Trophoblast cell (in vitro differentiated cells and primary cell): ENCODE measurements around the gene TAF7L.

Source experiments
- DNase-seq, 2 donors: peaks; one replicate each; pipeline ENCODE4 v3.0.0-alpha.2; 2016
- H2AFZ ChIP-seq: 2 replicates; pipeline ENCODE4 v1.6.1; 2013; ENCODE audit warnings: low read length, moderate library complexity, mild to moderate bottlenecking; ENCODE audit not compliant: insufficient read depth, poor library complexity
- H2AK5ac ChIP-seq: 2 replicates; pipeline ENCODE4 v1.6.1; 2013; ENCODE audit warnings: mild to moderate bottlenecking, low read length
- H2BK120ac ChIP-seq: 2 replicates; pipeline ENCODE4 v1.6.1; 2013; ENCODE audit warnings: low read length, mild to moderate bottlenecking, moderate library complexity; ENCODE audit not compliant: insufficient read depth, poor library complexity
- H2BK12ac ChIP-seq: 2 replicates; pipeline ENCODE4 v1.6.1; 2013; ENCODE audit warnings: mild to moderate bottlenecking, low read length, moderate library complexity
- H2BK5ac ChIP-seq: 2 replicates; pipeline ENCODE4 v1.6.1; 2013; ENCODE audit warnings: low read length, low read depth, moderate library complexity, mild to moderate bottlenecking; ENCODE audit not compliant: poor library complexity
- H3K14ac ChIP-seq: 2 replicates; pipeline ENCODE4 v1.6.1; 2013; ENCODE audit warnings: mild to moderate bottlenecking, low read length
- H3K18ac ChIP-seq: 2 replicates; pipeline ENCODE4 v1.6.1; 2013; ENCODE audit warnings: mild to moderate bottlenecking, low read length
- H3K23ac ChIP-seq: 2 replicates; pipeline ENCODE4 v1.6.1; 2013; ENCODE audit warnings: low read length
- H3K27ac ChIP-seq: 2 replicates; pipeline ENCODE4 v1.5.1; 2013; ENCODE audit warnings: low read depth, mild to moderate bottlenecking, inconsistent platforms, low read length, moderate library complexity
- H3K27me3 ChIP-seq: 2 replicates; pipeline ENCODE4 v1.6.1; 2013; ENCODE audit warnings: inconsistent platforms, mild to moderate bottlenecking, low read length, moderate library complexity; ENCODE audit not compliant: insufficient read depth
- H3K36me3 ChIP-seq, 2 experiments: 1 replicate in 1 of 2; 2 replicates in 1 of 2; pipeline ENCODE4 v1.6.1; 2013; ENCODE audit warnings: low read length in 2 of 2, mild to moderate bottlenecking in 2 of 2, moderate library complexity in 1 of 2; ENCODE audit not compliant: insufficient read depth in 2 of 2, control insufficient read depth in 1 of 2
- H3K4ac ChIP-seq: 2 replicates; pipeline ENCODE4 v1.6.1; 2013; ENCODE audit warnings: low read depth, mild to moderate bottlenecking, low read length, moderate library complexity
- H3K4me1 ChIP-seq, 2 experiments: 1 replicate in 1 of 2; 2 replicates in 1 of 2; pipeline ENCODE4 v1.6.1; 2013; ENCODE audit warnings: low read length in 2 of 2, mild to moderate bottlenecking in 2 of 2, moderate library complexity in 1 of 2; ENCODE audit not compliant: insufficient read depth in 2 of 2, control insufficient read depth in 1 of 2
- H3K4me2 ChIP-seq: 2 replicates; pipeline ENCODE4 v1.6.1; 2013; ENCODE audit warnings: inconsistent platforms, mild to moderate bottlenecking, low read length, moderate library complexity
- H3K4me3 ChIP-seq: 2 replicates; pipeline ENCODE4 v1.5.1; 2013; ENCODE audit warnings: mild to moderate bottlenecking, low read depth, low read length, inconsistent platforms
- H3K79me1 ChIP-seq: one replicate; pipeline ENCODE4 v1.6.1; 2013; ENCODE audit warnings: low read length
- H3K79me2 ChIP-seq: 2 replicates; pipeline ENCODE4 v1.6.1; 2013; ENCODE audit warnings: low read length, mild to moderate bottlenecking; ENCODE audit not compliant: control insufficient read depth, insufficient read depth, poor library complexity
- H3K9ac ChIP-seq: 2 replicates; pipeline ENCODE4 v1.6.1; 2013; ENCODE audit warnings: mild to moderate bottlenecking, low read length
- H3K9me3 ChIP-seq: 2 replicates; pipeline ENCODE4 v1.6.1; 2013; ENCODE audit warnings: low read depth, mild to moderate bottlenecking, control low read depth, inconsistent platforms, low read length; ENCODE audit not compliant: insufficient read depth
- H4K12ac ChIP-seq: 2 replicates; pipeline ENCODE4 v1.6.1; 2013; ENCODE audit warnings: low read depth, mild to moderate bottlenecking, low read length, moderate library complexity
- H4K8ac ChIP-seq: 2 replicates; pipeline ENCODE4 v1.6.1; 2013; ENCODE audit warnings: low read depth, mild to moderate bottlenecking, low read length, moderate library complexity
- H4K91ac ChIP-seq: one replicate; pipeline ENCODE4 v1.6.1; 2013; ENCODE audit warnings: low read depth, mild to moderate bottlenecking, low read length, moderate library complexity
- WGBS: extraction: QIAGEN DNeasy Blood & Tissue Kit; methylation state at CpG from one replicate; pipeline ENCODE4 v1.1.7; 2013; ENCODE audit warnings: missing lambda C conversion rate; ENCODE audit not compliant: insufficient read length, insufficient coverage; ENCODE audit errors: extremely low coverage; 5-methylcytosine and 5-hydroxymethylcytosine counted together

The TAF7L gene

GRCh38 chrX:101260435-101260834, 30.7 kb downstream of the TAF7L start:
- H3K27ac ChIP-seq = no peak overlapping the region
- H3K4me3 ChIP-seq = no peak overlapping the region
- no peak overlapping the region for H3K9ac ChIP-seq
- H3K4ac ChIP-seq = no peak overlapping the region
- H4K8ac ChIP-seq = no peak overlapping the region
- H3K4me2 ChIP-seq = no peak overlapping the region
- no CpG with 5 or more reads among the region's 4 CpGs for WGBS
- H3K18ac ChIP-seq = no peak overlapping the region
- peak in 1 of 2 donors; percentile 5 for DNase-seq
- H3K14ac ChIP-seq = no peak overlapping the region
- H3K9me3 ChIP-seq = no peaks in the 10 kb centered on the region
- H2AFZ ChIP-seq = no peak overlapping the region
- H2BK5ac ChIP-seq = no peak overlapping the region
- H3K23ac ChIP-seq = no peak overlapping the region
- H4K12ac ChIP-seq = no peak overlapping the region
- no peak overlapping the region for H2AK5ac ChIP-seq
- H3K79me2 ChIP-seq = no peaks in the 10 kb centered on the region
- peaks cover 0 to 4% of the 10 kb centered on the region in 2 experiments for H3K36me3 ChIP-seq
- H3K79me1 ChIP-seq = no peaks in the 10 kb centered on the region
- H3K4me1 ChIP-seq = peaks cover 0 to 2% of the 10 kb centered on the region in 2 experiments
- H3K27me3 ChIP-seq = no peaks in the 10 kb centered on the region
- H2BK120ac ChIP-seq = no peak overlapping the region
- H2BK12ac ChIP-seq = no peak overlapping the region
- no peak overlapping the region for H4K91ac ChIP-seq

DNA sequence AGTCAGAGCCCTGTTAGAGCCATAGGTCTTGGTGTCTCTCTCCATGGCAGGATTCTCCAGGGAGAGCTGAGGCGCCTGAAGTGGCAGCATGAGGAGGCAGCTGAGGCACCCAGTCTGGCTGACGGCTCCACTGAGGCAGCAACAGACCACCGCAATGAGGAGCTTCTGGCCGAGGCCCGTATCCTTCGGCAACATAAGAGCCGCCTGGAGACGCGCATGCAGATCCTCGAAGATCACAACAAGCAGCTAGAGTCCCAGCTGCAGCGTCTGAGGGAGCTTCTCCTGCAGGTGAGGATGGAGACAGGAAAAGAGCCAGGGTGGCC, 32.9 kb downstream of the TAF7L start:
- Histone ChIP-seq H4K12ac (no peak overlapping the region), H2BK12ac (no peak overlapping the region), H3K4ac (no peak overlapping the region), H3K79me2 (no peaks in the 10 kb centered on the region), H3K4me3 (no peak overlapping the region), H3K9ac (no peak overlapping the region), H2BK5ac (no peak overlapping the region), H2AK5ac (no peak overlapping the region), H4K91ac (no peak overlapping the region), H2AFZ (no peak overlapping the region), H3K27ac (no peak overlapping the region), H3K27me3 (no peaks in the 10 kb centered on the region), H3K9me3 (no peaks in the 10 kb centered on the region), H3K36me3 (peaks cover 0 to 4% of the 10 kb centered on the region in 2 experiments), H3K79me1 (no peaks in the 10 kb centered on the region), H3K18ac (no peak overlapping the region), H3K4me2 (no peak overlapping the region), H4K8ac (no peak overlapping the region), H3K4me1 (peaks cover 7 to 12% of the 10 kb centered on the region in 2 experiments), H2BK120ac (no peak overlapping the region), H3K23ac (no peak overlapping the region), H3K14ac (no peak overlapping the region)
- no peak for DNase-seq
- no CpG with 5 or more reads among the region's 11 CpGs for WGBS

DNA sequence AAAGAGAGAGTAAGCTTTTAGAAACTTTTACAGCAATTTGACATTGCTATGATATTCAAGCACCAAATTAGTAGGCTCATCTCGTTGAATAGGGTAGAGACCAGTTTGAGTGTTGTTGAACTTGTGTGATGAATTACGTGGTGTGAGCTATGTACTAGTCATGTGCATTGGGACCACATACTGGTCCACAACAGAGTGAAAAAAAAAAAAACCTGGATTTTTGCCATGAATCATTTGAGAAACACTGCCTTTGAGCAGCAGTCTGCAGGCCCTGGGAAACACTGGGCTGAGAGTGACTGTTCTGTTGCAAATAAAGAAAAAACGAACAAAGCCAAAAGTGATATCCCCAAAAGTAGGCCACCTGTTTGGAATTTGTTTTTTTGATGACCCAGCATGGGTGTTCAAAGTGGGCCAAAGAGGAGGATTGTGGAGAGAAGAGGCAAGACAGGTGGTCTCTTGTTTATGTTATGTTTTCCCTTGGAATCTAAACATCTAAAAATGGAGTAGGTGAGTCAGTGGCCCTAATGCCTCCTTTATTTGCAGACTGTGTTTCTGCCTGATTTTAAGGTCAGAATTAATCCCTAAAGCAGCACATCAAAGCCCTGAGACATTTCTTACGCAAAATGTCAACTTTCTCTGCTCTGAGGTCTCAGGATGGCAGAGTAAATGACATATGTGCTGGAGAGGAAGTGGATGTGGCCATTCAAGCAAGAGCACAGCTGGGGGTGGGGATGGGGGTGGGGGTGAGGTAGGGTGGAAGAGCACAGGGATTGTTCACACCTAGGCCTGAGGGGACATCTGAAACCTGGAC, 33.5 kb downstream of the TAF7L start:
- H3K14ac ChIP-seq = no peak overlapping the region
- no peak overlapping the region for H4K91ac ChIP-seq
- no peak overlapping the region for H4K12ac ChIP-seq
- no peak overlapping the region for H2AFZ ChIP-seq
- no peak overlapping the region for H3K27ac ChIP-seq
- no peak overlapping the region for H3K18ac ChIP-seq
- H3K4ac ChIP-seq = no peak overlapping the region
- no peak for DNase-seq
- H2BK12ac ChIP-seq = no peak overlapping the region
- no peak overlapping the region for H2BK120ac ChIP-seq
- peaks cover 9 to 14% of the 10 kb centered on the region in 2 experiments for H3K4me1 ChIP-seq
- no peak overlapping the region for H2BK5ac ChIP-seq
- no peak overlapping the region for H3K23ac ChIP-seq
- no CpG with 5 or more reads among the region's 4 CpGs for WGBS
- H3K9me3 ChIP-seq = no peaks in the 10 kb centered on the region
- H3K79me2 ChIP-seq = no peaks in the 10 kb centered on the region
- no peak overlapping the region for H3K4me2 ChIP-seq
- H3K9ac ChIP-seq = no peak overlapping the region
- H2AK5ac ChIP-seq = no peak overlapping the region
- no peaks in the 10 kb centered on the region for H3K27me3 ChIP-seq
- H3K36me3 ChIP-seq = peaks cover 0 to 4% of the 10 kb centered on the region in 2 experiments
- no peak overlapping the region for H3K4me3 ChIP-seq
- H3K79me1 ChIP-seq = no peaks in the 10 kb centered on the region
- H4K8ac ChIP-seq = no peak overlapping the region

GRCh38 chrX:101252634-101253033, 38.5 kb downstream of the TAF7L start:
- Histone ChIP-seq H3K27me3 (no peaks in the 10 kb centered on the region), H2BK120ac (no peak overlapping the region), H3K9ac (no peak overlapping the region), H3K79me1 (no peaks in the 10 kb centered on the region), H3K4me2 (no peak overlapping the region), H3K4me1 (peaks cover 9 to 12% of the 10 kb centered on the region in 2 experiments), H3K4me3 (no peak overlapping the region), H3K27ac (no peak overlapping the region), H3K14ac (no peak overlapping the region), H3K4ac (no peak overlapping the region), H3K18ac (no peak overlapping the region), H4K8ac (no peak overlapping the region), H4K12ac (no peak overlapping the region), H2AK5ac (no peak overlapping the region), H3K23ac (no peak overlapping the region), H2AFZ (no peak overlapping the region), H2BK5ac (no peak overlapping the region), H3K79me2 (no peaks in the 10 kb centered on the region), H2BK12ac (no peak overlapping the region), H4K91ac (no peak overlapping the region), H3K9me3 (no peaks in the 10 kb centered on the region), H3K36me3 (no peaks in the 10 kb centered on the region)
- no CpG with 5 or more reads among the region's 2 CpGs for WGBS
- DNase-seq = no peak
